GM18907 (cell line): ENCODE measurements around the gene MYBPC3.

Source experiments
- ATAC-seq: cut with Tn5 transposase; IDR thresholded peaks from one replicate; pipeline ENCODE4 v1.9.1; 2021; ENCODE audit warnings: mild to moderate bottlenecking, moderate library complexity; ENCODE audit not compliant: unreplicated experiment

MYBPC3 gene

DNA sequence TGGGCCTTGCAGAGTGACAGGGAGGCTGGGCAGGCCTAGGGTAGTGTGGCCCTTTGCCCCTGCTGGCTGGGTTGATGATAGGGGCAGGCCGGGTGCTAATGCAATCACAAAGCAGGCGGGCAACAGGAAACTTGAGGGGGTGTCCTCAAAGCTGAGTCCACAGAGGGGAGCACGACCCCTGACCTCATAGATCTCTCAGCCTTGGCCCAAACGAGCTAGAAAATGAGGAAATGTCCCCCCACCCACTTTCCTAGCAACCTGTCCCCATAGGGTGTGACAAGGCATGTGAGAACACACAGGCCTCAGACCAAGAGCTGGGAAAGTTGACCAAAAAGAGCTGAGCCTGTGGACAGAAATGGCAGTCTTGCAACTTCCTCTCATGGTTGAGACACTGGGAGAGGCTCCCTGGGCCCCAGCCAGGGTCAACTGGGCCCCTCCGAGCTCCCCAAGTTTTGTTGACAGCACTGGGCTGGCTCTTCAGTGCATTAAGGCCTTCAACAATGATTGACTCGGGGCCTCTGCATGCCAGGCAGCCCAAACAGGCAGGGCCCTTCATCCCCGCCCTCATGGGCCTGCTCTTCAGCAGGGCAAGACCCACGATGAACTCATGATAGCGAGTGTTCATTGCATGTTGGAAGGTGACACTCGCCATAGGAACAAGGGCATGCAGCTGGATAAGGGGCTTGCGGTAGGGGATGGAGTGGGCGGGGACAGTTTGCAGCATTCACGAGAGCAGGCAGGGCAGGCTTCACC is 35.6 kb upstream of the MYBPC3 start:
- no peak for ATAC-seq

DNA sequence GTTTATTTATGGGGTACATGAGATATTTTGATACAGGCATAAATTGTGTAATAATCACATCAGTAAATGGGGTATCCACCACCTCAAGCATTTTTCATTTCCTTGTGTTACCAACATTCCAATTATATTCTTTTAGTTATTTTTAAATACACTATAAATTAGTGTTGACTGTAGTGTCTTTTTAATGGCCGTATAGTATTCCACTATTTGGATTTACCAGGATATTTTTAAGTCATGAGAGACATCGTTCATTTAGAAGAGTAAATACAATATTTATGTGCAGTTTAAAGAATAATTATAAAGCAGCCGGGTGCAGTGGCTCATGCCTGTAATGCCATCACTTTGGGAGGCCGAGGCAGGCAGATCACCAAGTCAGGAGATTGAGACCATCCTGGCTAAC is 32.0 kb upstream of the MYBPC3 start:
- ATAC-seq: no peak

DNA sequence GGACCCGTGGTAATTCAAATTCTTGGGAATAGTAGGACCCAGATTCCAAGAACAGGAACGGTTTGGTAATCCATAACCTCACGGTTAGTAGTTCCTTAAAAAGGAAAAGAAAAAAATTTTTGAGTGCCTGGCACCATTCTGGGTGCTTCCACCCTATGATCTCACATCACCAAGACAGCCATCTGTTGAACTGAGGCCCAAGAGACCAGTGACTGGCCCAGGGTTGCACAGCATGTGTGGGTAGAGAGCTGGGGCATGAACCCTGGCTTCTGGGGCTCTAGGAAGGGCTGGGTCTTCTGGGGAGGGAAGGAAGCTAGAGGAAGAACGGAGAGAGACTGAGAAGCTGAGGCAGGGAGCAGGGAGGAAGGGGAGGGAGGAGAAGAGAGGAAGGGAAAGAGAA is 30.6 kb upstream of the MYBPC3 start:
- no peak for ATAC-seq

DNA sequence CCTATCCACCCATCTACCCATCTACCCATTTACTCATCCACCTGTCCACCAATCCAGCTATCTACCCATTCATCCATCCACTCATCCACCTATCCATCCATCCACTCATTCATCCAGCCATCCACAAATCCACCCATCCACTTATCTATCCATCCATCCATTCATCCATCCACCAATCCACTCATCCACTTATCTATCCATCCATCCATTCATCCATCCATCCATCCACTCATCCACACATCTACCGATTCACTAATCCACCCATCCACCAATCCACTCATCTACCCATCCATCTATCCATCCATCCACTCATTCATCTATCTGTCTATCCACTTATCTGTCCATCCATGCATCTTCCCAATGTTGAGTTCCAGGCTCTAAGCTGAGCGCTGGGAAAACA is 27.6 kb upstream of the MYBPC3 start:
- no peak for ATAC-seq

DNA sequence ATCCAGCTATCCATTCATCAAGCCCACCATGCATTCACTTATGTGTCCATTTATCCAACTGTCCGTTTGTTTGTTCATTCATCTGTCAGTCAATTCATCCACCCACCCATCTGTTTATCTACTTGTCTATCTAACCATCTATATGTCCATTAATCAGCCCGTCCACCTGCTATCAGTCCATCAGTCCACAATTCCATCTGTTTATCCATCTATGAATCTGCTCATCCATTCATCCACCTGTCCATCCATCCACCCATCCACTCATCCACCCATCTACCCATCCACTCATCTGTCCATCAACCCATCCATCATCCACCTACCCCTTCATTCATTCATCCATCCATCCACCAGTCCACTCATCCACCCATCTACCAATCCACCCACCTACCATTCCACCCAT is 26.8 kb upstream of the MYBPC3 start:
- no peak for ATAC-seq

DNA sequence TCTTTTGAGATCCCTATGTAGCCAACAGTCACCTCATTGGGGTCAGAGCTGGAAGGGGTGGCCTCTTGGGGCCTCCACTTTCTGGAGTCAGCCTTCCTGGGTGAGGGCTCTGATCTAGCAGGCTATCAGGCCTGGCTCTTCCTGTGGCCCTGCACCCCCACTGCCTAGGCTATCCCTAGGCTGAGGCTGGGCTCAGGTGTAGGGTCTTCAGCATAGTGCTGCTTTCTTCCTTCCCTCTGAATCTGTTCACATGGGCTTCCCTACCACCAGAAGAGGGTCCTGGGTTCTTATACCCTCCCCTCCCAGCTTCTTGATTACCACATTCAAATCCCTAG is 26.3 kb upstream of the MYBPC3 start:
- ATAC-seq: peak; percentile 14

DNA sequence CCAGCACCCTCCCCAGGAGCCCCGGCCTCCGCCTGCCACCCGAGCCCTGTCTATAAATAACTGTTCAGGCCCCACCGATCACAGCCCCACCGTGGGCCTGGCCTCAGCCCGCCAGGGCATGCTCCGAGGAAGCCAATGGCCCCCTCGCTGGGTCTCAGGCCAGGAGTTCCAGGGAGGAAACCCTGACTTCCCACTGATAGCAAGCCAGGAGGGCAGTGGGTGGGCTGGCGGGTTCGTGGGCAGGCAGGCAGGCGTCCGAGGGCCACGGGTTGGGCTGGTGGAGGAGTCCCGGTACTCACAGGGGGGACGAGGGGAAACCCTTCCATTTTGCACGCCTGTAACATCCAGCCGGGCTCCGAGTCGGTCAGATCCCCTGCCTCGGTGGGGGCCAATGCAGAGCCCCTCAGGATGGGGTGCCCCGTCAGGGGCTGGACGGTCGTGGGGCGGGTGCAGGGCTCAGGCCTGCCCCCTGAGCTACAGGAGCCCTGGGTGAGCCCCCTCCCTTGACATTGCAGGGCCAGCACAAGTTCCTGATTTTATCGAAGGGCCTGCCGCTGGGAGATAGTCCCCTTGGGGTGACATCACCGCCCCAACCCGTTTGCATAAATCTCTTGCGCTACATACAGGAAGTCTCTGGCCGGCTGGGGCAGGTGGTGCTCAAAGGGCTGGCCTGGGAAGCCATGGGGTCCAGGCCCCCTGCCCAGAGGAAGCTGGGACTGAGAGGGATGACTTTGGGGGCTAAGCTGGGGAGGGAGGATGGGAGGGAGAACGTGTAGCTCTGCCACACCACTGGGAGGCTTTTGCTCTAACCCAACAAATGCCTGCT is 25.7 kb upstream of the MYBPC3 start, which contains the start of gene SPI1:
SPI1 (minus strand) TSS at position 538 of the 826 bp plus-strand sequence; CDS start at position 344, 194 bp downstream.
- ATAC-seq: peak; percentile 86

DNA sequence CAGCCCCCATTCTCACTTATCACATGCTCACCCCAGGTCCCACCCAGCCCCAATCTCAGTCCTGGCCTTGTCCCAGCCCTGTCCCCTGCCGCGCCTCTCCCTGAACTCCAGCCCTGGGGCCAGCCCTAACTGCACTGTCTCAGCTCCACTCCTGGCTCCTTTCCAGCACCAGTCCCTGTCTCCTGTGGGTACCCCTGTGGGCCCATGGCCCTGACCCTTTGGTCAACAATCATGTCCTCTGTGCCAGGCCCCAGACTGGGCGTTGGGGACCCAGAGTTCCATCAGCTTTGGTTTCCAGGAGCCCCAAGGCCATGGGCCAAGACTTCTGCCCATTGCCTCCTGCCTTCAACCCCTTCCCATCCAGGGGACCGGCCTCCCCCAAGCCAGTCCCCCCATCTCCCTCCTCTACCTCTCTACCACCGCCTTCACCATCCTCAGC is 25.1 kb upstream of the MYBPC3 start:
- peak; percentile 18 for ATAC-seq

DNA sequence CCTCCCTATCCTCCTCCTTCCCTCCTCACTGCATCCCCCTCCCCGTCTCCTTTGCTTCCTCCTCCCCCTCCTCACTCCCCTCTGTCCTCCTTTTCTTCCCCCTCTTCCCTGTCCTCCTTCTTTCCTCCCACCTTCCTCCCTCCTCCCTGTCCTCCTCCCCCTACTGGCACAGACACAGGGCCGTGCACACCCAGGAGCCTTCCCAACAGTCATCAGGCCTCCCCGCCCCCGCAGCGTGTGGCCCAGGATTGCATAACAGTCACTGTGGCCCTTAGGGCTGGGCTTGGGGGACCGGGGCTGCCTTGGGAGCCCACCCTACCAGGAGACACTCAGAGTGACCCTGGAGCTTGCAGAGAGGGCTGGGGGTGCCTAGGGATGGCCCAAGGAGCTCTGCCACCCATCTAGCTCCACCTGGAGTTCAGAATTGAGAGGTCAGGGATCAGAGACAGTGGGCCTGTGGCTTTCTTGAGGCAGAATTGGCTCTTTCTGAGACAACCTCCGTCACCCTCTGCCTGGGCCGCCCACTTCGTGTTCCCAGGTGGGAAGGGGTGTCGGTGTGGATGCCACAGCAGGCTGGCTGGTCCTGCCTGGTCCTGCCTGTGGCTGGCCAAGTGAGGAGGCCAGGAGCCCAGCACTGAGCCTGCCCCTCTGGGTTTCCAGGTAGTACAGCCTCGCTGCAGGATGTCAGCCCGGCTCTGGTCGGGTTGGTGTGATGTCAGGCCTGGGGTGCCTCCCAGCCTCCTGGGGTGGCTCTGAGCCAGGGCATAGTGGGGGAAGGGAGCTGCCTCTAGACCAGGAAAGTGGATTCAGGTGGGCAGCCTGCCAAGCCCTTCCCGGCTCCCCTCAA is 24.2 kb upstream of the MYBPC3 start:
- ATAC-seq: peak; percentile 41

DNA sequence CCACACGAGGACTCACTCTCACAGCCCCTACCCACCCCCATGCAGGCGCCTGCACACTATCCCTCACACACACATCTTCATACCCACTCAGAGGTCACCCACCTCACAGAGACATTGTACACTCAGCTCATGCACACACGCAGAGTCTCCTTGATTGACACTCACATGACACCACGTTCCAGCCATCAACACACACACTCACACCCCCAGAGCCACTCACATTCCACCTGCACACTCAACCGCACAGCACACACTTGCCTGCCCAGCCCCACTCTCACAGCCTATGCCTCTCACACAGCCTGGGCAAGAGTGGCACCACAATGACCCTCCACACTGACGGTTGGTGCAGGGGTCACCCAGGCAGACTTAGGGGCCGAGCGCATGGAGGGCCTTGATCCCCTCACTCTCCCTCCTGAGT is 23.6 kb upstream of the MYBPC3 start:
- ATAC-seq: no peak

DNA sequence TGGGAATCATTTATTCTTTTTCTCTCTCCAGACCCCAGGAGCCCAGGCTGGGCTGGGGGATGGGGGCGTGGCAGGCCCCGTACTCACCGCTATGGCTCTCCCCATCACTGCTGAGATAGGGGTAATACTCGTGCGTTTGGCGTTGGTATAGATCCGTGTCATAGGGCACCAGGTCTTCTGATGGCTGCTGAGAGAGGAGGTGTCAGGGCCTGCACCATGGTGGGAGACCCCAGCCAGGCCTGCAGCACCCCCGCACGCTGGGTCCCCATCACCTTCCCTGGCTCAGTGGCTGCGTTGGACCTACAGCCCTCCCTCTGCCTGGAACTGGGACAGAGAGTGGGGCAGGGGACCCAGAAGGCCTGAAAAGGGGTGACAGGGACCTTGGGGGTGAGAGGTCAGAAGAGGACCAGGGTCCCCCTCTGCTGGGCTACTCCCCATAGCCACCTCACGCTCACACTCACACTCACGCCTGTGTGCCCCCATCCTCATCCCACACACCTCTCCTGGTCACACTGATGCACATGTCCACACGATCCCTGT is 23.1 kb upstream of the MYBPC3 start:
- no peak for ATAC-seq

DNA sequence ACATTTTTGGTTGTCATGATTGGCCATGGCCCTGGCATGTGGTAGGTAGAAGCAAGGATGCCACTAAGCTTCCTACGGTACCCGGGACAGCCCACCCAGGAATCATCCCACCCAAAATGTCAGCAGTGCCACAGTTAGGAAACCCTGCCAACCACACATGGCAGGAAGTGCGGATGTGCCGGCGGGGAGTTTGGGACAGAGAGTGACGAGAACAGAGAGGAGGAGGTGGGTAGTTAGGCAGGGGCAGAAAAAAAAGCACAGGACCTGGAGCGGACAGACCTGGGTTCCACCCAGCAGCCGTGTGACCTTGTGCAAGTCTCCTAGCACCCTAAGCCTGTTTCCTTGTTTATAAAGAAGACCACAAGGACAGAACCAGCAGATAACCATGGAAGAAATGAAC is 22.5 kb upstream of the MYBPC3 start:
- ATAC-seq: no peak

DNA sequence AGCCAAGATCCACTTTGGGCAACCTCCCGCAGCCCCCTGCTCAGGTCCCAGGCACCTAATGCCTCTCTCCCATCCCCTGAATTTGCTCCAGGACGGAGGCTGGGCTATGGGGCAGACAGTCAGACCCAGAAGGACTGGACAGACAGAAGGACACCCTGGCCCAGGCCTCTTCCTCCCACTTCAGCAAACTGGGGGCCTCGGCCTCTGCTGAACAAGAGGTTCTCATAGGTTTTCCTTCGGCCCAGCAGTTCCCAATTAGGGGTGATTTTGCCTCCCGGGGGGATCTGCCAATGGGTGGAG is 22.2 kb upstream of the MYBPC3 start:
- no peak for ATAC-seq

DNA sequence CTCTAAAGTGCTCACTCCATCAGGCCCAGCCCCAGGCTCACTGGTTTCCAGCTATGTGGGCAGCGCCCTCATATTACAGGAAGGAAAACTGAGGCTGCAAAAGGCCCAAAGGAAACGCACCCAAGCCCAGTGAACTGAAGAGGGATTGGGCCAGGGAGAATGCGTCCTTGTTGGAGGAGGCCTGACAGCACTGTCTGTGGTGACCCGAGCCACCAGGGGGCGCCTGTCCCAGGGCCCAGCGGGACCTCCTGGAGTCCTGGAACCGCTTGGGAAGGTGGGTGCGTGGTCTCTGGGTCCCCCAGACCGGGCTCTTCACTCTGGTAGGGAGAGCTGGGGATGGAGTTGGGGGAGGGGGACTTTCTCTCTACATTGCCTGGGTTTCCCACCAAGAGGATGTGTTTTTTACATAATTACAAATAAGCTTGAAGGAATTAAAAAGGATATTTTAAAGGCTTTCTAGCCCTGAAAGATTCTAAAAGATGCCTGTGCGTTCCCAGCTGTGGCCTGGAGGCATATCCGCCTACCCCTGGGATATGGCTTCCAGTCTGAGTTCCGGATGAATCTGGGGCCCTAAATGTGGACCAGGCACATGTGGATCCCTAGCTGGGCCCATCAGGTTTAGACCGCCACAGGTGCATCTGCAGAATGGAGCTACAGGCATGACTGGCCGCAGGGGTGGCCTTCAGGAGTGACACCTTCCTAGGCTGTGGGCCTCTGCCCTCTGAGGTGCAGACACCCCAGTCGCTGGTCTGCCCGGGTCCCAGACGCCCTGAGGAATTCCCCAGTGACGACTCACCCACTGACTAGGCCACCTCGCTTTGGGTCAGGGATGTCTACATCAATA is 21.6 kb upstream of the MYBPC3 start:
- peak; percentile 42 for ATAC-seq

DNA sequence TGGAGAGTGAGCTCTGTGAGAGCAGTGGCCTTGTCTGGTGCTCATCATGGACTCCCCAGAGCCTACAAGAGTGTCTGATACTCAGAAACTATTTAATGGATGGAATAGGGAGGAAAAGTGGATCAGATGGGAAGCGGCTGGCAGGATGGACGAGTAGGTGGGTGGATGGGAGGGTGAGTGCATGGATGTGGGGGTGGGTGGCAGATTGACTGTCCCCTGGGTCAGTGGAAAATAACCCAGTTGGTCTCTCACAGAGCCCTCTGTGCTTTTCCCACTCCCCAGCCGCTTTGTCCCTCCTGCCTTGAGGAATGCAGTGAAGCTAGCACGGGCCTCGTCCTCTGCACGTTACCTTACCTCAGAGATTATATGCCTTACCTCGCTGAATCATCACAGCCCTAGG is 19.9 kb upstream of the MYBPC3 start:
- no peak for ATAC-seq

DNA sequence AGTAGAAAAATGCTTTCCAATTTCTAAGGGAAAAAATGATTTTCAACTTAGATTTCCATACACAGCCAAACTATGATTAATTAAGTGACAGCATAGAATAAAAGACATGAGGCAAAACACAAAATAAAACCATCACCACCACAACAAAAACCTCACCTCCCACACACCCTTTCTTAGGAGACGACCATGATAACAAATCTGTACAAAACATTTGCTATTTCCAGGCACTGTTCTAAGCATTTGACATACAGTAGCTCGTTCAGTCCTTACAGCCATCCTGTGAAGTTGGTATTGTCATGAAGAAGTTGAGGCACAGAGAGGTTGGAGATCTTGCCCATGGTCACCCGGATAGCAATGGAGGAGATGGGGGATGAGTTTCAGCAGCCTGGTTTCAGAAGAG is 17.2 kb upstream of the MYBPC3 start:
- ATAC-seq: no peak

DNA sequence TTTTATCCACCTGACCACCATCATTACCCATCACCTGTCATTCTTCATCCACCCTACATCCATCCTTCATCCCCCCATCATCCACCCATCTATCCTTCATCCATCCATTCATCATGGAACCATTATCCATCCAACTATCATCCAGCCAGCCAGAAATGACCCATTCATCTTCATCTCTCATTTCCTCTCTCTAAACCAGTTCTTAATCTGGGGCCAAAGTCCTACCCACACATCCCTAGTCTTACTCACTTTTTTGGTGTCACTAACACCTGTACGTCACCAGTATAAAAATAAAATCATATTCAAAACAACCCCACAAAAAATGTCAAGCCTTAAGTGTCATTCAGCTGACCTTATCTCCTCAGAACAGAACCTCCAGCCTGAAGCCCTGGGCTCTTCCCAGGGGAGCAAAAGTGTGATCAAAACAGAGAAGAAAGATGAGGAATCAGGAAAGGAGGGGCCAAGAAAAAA is 13.6 kb upstream of the MYBPC3 start:
- no peak for ATAC-seq

DNA sequence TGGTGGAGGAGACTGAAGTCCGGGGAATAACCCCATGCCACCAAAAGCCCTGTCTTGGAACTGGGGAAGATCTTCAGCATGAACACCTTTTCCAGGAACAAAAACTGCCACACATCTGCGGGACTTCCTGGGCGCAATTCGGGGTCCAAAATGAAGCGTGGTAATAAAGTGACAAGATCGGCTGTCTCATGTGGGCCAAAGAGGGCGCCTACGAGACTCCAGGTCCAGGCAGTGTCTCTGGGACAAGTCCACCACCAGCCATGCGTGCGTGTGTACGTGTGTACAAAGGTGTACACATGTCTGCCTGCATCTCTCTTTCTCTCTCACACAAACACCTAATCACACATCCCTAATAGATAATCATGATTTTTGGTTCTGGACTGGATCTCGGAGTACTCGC is 8.9 kb upstream of the MYBPC3 start:
- no peak for ATAC-seq

DNA sequence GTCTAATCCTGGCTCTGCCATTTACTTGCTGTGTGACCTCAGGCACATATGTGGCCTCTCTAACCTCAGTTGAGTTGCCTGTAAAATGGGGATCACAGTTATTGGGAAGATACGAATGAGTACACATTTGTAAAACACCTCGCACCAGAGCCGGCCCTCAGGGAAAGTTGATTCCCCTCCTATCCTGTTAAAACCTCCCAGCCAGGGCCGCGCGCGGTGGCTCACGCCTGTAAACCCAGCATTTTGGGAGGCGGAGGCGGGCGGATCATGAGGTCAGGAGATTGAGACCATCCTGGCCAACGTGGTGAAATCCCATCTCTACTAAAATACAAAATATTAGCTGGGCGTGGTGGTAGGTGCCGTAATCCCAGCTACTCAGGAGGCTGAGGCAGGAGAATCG is 7.8 kb upstream of the MYBPC3 start:
- no peak for ATAC-seq

DNA sequence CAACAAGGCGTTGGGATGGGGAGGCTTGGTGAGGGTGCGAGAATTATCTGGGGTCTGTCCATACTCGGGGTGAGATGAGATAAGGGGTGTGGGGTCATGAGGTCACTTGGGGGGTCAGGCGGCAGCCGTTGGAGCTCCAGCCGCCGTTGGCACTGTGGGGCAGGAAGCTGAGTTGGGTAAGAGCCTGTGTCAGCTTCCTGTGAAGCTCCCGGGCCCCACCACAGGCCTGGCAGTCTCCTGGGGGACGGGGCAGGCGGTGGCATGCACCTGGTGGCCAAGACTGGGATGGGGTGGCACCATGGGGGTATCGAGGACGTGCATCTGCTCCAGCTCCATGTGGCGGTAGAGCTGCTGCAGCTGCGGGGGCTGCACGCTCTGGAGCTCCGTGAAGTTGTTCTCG is 7.1 kb upstream of the MYBPC3 start:
- no peak for ATAC-seq
